C4-2B (cell line): Measurements from ENCODE around the gene HOXA13.

Experiments
- CTCF ChIP-seq: fragments of 450-650 bp; conservative IDR thresholded peaks from 2 replicates; pipeline ENCODE4 v1.5.1; 2017; ENCODE audit warnings: mild to moderate bottlenecking
- ZFX ChIP-seq: fragments of 450-650 bp; IDR thresholded peaks from 2 replicates; pipeline ENCODE4 v1.6.1; 2017

GRCh38 chr7:27209933-27210440 lies 10.1 kb upstream of the HOXA13 start:
- TF ChIP-seq CTCF (no peak), ZFX (no peak)
